ENCODE results near the gene TRIM26.

DNA sequence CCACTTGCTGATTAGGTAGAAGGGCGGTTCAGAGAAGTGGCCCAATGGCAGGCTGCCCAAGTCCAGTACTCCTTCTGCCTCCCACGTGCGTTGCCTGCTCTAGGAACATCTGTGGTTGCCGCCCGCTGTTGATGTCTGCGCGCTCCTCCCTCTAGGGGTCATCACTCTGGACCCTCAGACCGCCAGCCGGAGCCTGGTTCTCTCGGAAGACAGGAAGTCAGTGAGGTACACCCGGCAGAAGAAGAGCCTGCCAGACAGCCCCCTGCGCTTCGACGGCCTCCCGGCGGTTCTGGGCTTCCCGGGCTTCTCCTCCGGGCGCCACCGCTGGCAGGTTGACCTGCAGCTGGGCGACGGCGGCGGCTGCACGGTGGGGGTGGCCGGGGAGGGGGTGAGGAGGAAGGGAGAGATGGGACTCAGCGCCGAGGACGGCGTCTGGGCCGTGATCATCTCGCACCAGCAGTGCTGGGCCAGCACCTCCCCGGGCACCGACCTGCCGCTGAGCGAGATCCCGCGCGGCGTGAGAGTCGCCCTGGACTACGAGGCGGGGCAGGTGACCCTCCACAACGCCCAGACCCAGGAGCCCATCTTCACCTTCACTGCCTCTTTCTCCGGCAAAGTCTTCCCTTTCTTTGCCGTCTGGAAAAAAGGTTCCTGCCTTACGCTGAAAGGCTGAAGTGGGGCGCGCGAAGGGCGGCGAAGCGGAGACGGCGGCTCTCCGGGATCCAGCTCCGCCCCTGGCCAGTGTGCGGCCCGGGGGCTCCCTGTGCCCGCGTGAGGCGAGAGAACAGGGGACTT lies 41.3 kb downstream of the TRIM26 start:
- TF ChIP-seq, protein P1, sequence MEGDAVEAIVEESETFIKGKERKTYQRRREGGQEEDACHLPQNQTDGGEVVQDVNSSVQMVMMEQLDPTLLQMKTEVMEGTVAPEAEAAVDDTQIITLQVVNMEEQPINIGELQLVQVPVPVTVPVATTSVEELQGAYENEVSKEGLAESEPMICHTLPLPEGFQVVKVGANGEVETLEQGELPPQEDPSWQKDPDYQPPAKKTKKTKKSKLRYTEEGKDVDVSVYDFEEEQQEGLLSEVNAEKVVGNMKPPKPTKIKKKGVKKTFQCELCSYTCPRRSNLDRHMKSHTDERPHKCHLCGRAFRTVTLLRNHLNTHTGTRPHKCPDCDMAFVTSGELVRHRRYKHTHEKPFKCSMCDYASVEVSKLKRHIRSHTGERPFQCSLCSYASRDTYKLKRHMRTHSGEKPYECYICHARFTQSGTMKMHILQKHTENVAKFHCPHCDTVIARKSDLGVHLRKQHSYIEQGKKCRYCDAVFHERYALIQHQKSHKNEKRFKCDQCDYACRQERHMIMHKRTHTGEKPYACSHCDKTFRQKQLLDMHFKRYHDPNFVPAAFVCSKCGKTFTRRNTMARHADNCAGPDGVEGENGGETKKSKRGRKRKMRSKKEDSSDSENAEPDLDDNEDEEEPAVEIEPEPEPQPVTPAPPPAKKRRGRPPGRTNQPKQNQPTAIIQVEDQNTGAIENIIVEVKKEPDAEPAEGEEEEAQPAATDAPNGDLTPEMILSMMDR (IDR thresholded peaks at IDR 0.05; ENCODE audit: low read depth, low read length) = no peak
- no peak for TF ChIP-seq MAX (IDR thresholded peaks at IDR 0.05; ENCODE audit: low read depth, low read length)
- TF ChIP-seq POLR2A (IDR thresholded peaks at IDR 0.05; ENCODE audit: extremely low read depth, insufficient read length) = no peak
- no peak for TF ChIP-seq MYC (IDR thresholded peaks at IDR 0.05; ENCODE audit: low read depth, low read length)
